Mesendoderm (in vitro differentiated cells): ENCODE measurements around the gene NTNG2.

Experiments
- DNase-seq: peaks from one replicate; pipeline ENCODE4 v3.0.0; 2013
- H2AK5ac ChIP-seq: 2 replicates; pipeline ENCODE4 v1.6.1; 2013; ENCODE audit warnings: low read length, inconsistent platforms
- H2BK120ac ChIP-seq: 2 replicates; pipeline ENCODE4 v1.6.1; 2013; ENCODE audit warnings: low read depth, mild to moderate bottlenecking, low read length, moderate library complexity, mixed read lengths
- H2BK15ac ChIP-seq: replicated peaks from 2 replicates; pipeline ENCODE4 v1.6.1; 2013; ENCODE audit warnings: low read depth, mild to moderate bottlenecking, moderate library complexity
- H2BK5ac ChIP-seq: 2 replicates; pipeline ENCODE4 v1.6.1; 2013; ENCODE audit warnings: low read length, inconsistent platforms
- H3K18ac ChIP-seq: 2 replicates; pipeline ENCODE4 v1.6.1; 2013; ENCODE audit warnings: mild to moderate bottlenecking, low read length, mixed read lengths
- H3K23ac ChIP-seq: one replicate; pipeline ENCODE4 v1.6.1; 2013; ENCODE audit warnings: low read length
- H3K27ac ChIP-seq: 2 replicates; pipeline ENCODE4 v1.5.1; 2013; ENCODE audit warnings: low read depth, mild to moderate bottlenecking, inconsistent platforms, low read length, moderate library complexity
- H3K27me3 ChIP-seq: 2 replicates; pipeline ENCODE4 v1.6.1; 2013; ENCODE audit warnings: low read length, control low read depth, mild to moderate bottlenecking, inconsistent platforms; ENCODE audit not compliant: insufficient read depth, poor library complexity
- H3K36me3 ChIP-seq: 2 replicates; pipeline ENCODE4 v1.6.1; 2013; ENCODE audit warnings: low read length, inconsistent platforms; ENCODE audit not compliant: control insufficient read depth, insufficient read depth
- H3K4ac ChIP-seq: one replicate; pipeline ENCODE4 v1.6.1; 2013; ENCODE audit warnings: low read depth, mild to moderate bottlenecking, low read length, moderate library complexity
- H3K4me1 ChIP-seq: 2 replicates; pipeline ENCODE4 v1.6.1; 2013; ENCODE audit warnings: low read depth, low read length, inconsistent platforms; ENCODE audit not compliant: control insufficient read depth
- H3K4me2 ChIP-seq: 2 replicates; pipeline ENCODE4 v1.6.1; 2013; ENCODE audit warnings: low read length
- H3K4me3 ChIP-seq: 2 replicates; pipeline ENCODE4 v1.5.1; 2013; ENCODE audit warnings: mild to moderate bottlenecking, low read length
- H3K56ac ChIP-seq: one replicate; pipeline ENCODE4 v1.6.1; 2013; ENCODE audit warnings: low read length
- H3K79me1 ChIP-seq: 2 replicates; pipeline ENCODE4 v1.6.1; 2013; ENCODE audit warnings: low read length, inconsistent platforms
- H3K79me2 ChIP-seq: 2 replicates; pipeline ENCODE4 v1.6.1; 2013; ENCODE audit warnings: mild to moderate bottlenecking, low read length; ENCODE audit not compliant: control insufficient read depth, insufficient read depth
- H3K9ac ChIP-seq: 2 replicates; pipeline ENCODE4 v1.6.1; 2013; ENCODE audit warnings: low read length, inconsistent platforms
- H4K5ac ChIP-seq: one replicate; pipeline ENCODE4 v1.6.1; 2013; ENCODE audit warnings: low read length
- H4K8ac ChIP-seq: one replicate; pipeline ENCODE4 v1.6.1; 2013; ENCODE audit warnings: low read depth, mild to moderate bottlenecking, control low read depth, low read length, moderate library complexity
- whole genome bisulfite sequencing: extraction: QIAGEN DNeasy Blood & Tissue Kit; methylation state at CpG from one replicate; pipeline ENCODE4 v1.1.7; 2013; ENCODE audit warnings: low lambda C conversion rate, missing lambda C conversion rate; ENCODE audit not compliant: insufficient coverage; ENCODE audit errors: extremely low coverage; 5-methylcytosine and 5-hydroxymethylcytosine counted together

NTNG2 gene

DNA sequence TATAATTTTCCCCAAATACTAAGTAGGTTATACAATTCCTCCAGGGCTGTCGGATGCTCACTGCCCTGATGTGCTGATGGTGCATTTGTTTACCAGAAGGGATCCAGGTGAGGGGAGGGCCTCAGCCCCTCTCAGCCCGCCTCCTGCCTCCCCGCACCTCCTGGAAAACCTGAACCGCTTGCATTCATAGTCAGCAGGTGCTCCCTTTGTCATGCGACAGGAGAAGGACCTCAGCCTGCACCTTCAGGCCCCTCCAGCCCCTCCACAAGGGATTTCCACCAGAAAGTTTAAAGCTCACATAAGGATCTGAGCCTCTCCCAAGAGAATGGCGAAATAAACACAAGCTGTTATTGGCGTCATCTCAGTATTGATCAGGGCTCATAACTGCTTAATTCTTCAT is 36.5 kb upstream of the NTNG2 start:
- Histone ChIP-seq H3K4me3 (no peak overlapping the region), H3K23ac (no peak overlapping the region), H2BK5ac (no peak overlapping the region), H3K4me2 (no peak overlapping the region), H3K79me2 (no peaks in the 10 kb centered on the region), H3K79me1 (no peaks in the 10 kb centered on the region), H2AK5ac (no peak overlapping the region), H3K27me3 (no peaks in the 10 kb centered on the region), H3K27ac (no peak overlapping the region), H2BK15ac (no peak overlapping the region), H3K18ac (no peak overlapping the region), H3K4ac (no peak overlapping the region), H2BK120ac (no peak overlapping the region), H4K5ac (no peak overlapping the region), H3K4me1 (no peaks in the 10 kb centered on the region), H3K56ac (no peak overlapping the region), H3K36me3 (no peaks in the 10 kb centered on the region), H4K8ac (no peak overlapping the region), H3K9ac (no peak overlapping the region)
- DNase-seq = no peak
- no CpG with 5 or more reads among the region's 7 CpGs for WGBS

DNA sequence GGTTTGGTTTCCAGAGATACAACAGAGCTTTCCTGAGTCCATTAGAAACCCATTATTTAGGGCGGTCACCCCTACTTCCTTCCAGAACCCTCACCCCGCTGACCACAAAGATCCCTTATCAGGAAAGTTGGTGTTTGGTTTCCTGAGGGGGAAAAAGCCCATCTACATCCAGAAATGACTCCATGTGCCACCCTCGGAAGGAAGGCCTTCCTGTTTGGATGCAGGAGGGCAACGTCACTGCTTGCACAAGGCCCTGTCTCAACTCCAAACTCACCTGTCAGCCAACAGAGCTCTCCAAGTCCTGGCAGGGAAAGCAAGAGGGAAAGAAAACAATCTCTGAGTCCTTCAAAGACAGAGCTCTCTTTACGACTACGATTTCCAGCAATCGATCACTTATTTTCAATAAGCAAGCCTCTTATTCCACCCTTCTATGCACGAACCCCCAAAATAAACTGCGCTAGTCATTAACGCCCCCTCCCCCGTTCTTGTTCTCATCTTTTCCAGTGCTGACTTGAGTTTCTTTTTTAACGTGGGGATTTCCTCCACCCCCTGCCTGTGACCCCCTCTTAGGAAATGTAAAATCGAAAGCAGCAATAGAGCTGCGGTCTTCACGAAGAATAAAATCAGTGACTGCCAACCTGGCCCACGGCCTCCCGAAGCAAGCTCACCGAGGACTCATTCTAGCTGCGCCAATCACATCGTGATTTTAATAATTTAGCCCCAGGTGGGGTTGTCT is 35.7 kb upstream of the NTNG2 start:
- Histone ChIP-seq H3K4me1 (no peaks in the 10 kb centered on the region), H4K5ac (no peak overlapping the region), H3K79me1 (no peaks in the 10 kb centered on the region), H3K9ac (no peak overlapping the region), H4K8ac (no peak overlapping the region), H2AK5ac (no peak overlapping the region), H2BK15ac (no peak overlapping the region), H3K18ac (no peak overlapping the region), H3K36me3 (no peaks in the 10 kb centered on the region), H3K27ac (no peak overlapping the region), H3K4ac (no peak overlapping the region), H3K4me3 (no peak overlapping the region), H2BK5ac (no peak overlapping the region), H3K27me3 (no peaks in the 10 kb centered on the region), H3K79me2 (no peaks in the 10 kb centered on the region), H3K56ac (no peak overlapping the region), H3K23ac (no peak overlapping the region), H2BK120ac (no peak overlapping the region), H3K4me2 (no peak overlapping the region)
- WGBS = no CpG with 5 or more reads among the region's 20 CpGs
- no peak for DNase-seq

DNA sequence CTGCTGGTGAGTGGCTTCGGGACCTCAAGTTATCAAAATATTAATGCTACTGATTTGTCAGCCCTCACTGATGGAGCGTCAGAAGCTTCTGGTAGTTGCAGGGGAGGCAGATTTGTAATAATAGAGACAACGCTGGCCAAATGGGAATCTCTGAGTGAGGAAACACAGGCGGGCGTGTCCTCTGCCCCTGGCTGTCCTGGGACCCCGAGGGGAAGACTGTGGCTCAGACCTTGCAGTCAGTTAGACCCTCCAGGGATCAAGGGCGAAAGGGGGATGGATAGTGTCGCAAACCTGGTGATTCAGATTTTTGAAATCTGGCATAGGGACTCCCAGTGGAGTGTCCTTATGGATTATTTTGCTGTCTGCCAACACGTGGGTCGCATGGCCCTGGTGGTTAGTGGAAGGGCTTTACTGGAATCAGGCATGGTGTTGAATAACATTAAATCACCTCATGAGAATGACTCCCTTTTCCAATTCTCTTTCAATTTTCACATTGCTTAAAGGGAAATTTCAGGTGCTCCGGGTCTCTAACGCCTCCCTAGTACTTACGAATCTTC is 35.1 kb upstream of the NTNG2 start:
- no CpG with 5 or more reads among the region's 13 CpGs for WGBS
- no peaks in the 10 kb centered on the region for H3K27me3 ChIP-seq
- no peaks in the 10 kb centered on the region for H3K79me1 ChIP-seq
- H3K56ac ChIP-seq = no peak overlapping the region
- H3K79me2 ChIP-seq = no peaks in the 10 kb centered on the region
- H4K5ac ChIP-seq = no peak overlapping the region
- no peaks in the 10 kb centered on the region for H3K4me1 ChIP-seq
- no peak overlapping the region for H3K27ac ChIP-seq
- H3K4ac ChIP-seq = no peak overlapping the region
- H3K18ac ChIP-seq = no peak overlapping the region
- H3K4me3 ChIP-seq = no peak overlapping the region
- no peak overlapping the region for H2BK120ac ChIP-seq
- no peak for DNase-seq
- H4K8ac ChIP-seq = no peak overlapping the region
- H2BK15ac ChIP-seq = no peak overlapping the region
- no peak overlapping the region for H2AK5ac ChIP-seq
- no peak overlapping the region for H2BK5ac ChIP-seq
- H3K4me2 ChIP-seq = no peak overlapping the region
- H3K23ac ChIP-seq = no peak overlapping the region
- no peaks in the 10 kb centered on the region for H3K36me3 ChIP-seq
- no peak overlapping the region for H3K9ac ChIP-seq

DNA sequence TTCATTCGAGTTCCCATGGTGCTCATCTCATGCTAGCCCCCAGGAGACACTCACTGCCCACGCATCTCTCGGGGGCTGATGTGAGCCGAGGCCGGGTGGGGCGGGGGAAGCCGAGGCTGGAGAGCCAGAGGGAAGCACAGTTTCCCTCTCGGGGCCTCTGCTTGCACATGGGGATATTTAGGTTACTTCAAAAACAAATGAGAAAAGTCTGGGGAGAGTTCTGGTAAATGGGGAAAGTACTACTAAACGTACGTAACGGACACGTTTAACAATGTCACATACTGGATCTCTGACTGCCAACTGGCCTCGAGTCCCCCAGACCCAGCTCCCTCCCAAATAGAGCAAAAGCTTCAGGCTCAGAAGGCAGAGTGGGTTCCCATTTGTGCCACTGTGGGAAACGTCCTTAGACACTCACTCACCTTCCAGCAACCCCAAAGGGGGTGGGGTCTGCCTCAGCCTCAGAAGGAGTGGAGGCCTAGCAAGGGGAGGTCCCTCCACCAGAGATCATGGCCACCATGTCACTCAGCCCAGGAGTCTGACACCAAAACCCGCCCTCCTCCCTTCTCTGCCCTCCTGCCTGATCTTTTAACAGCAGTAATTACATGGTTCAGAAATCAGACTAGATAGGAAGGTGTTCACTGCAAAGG is 33.8 kb upstream of the NTNG2 start:
- Histone ChIP-seq H2BK5ac (no peak overlapping the region), H3K9ac (no peak overlapping the region), H3K23ac (no peak overlapping the region), H3K36me3 (no peaks in the 10 kb centered on the region), H4K8ac (no peak overlapping the region), H3K18ac (no peak overlapping the region), H3K79me1 (no peaks in the 10 kb centered on the region), H2BK120ac (no peak overlapping the region), H3K4me1 (no peaks in the 10 kb centered on the region), H3K4ac (no peak overlapping the region), H2BK15ac (no peak overlapping the region), H3K4me3 (no peak overlapping the region), H3K79me2 (no peaks in the 10 kb centered on the region), H4K5ac (no peak overlapping the region), H3K4me2 (no peak overlapping the region), H3K27ac (no peak overlapping the region), H3K27me3 (no peaks in the 10 kb centered on the region), H2AK5ac (no peak overlapping the region), H3K56ac (no peak overlapping the region)
- DNase-seq = no peak
- no CpG with 5 or more reads among the region's 15 CpGs for WGBS

DNA sequence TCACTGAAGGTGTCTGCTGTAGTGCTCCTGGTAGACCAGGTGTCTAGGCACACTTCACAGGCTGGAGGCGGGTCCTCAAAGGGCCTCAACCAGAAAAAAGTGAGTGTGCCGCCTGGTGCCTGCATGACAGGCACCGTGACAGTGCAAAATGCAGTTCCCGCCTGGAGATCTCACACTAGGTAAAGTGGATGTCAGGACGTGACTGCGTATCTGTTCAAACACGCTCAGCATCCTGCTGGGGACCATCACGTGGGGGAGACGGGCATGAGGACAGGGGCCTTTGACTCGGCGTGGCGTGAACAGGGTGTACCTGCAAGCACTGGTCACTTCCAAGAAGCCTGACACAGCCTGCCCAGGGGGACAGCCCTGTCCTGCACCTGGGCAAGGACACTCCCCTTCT is 32.3 kb upstream of the NTNG2 start:
- Histone ChIP-seq H3K4ac (no peak overlapping the region), H3K27ac (no peak overlapping the region), H2BK5ac (no peak overlapping the region), H3K79me2 (no peaks in the 10 kb centered on the region), H4K5ac (no peak overlapping the region), H3K36me3 (no peaks in the 10 kb centered on the region), H3K27me3 (no peaks in the 10 kb centered on the region), H3K4me1 (no peaks in the 10 kb centered on the region), H3K18ac (no peak overlapping the region), H3K79me1 (no peaks in the 10 kb centered on the region), H2AK5ac (no peak overlapping the region), H3K23ac (no peak overlapping the region), H3K4me3 (no peak overlapping the region), H4K8ac (no peak overlapping the region), H3K9ac (no peak overlapping the region), H2BK15ac (no peak overlapping the region), H3K56ac (no peak overlapping the region), H2BK120ac (no peak overlapping the region), H3K4me2 (no peak overlapping the region)
- no peak for DNase-seq
- no CpG with 5 or more reads among the region's 12 CpGs for WGBS
